Measurements from ENCODE around the gene MEF2D. TPM values are rescaled to one million over a fixed set of nuclear protein-coding genes. Genes with fewer than 3 reads are reported as not detected.

Gene MEF2D
- total RNA-seq, 1 experiment from 2014 or later: 18.7 TPM

DNA sequence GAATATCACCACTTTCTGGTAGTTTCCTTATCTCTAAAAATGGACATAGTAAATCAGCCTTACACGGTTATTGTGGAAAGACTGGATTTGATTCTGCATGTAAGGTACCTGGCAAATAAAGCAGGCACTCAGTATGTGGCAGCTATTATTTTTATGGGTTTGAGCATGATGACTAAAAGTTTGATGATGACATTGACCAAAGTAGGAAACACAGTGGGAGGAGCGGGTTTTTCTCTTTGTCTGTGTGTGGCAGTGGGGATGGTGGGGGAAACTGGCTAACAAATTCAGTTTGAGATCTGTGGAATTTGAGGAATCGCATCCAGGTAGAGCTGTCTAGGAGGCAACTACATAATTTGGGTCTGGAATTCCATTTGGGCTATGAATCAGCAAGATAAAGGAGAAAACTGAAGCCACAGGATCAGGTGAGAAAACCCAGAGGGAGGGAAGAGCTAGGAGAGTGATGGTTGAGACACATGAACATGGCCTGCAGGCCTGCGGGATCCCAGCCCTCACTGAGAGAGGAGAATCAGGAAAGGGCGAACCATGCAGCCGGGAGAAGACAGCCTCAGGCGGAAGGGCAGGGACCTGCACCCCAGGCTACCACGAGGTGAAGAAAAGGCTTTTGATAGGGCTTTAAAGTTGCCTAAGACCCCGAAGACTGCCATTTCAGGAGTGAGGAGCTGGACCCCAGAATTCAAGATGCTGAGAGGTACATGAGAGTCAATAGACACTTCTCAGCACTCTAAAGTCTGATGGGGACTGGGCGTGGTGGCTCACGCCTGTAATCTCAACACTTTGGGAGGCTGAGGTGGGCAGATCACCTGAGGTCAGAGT, 52.2 kb downstream of the MEF2D start:
- no CpG with 5 or more reads among the region's 11 CpGs for WGBS (ENCODE audit: extremely low coverage, insufficient read length, low lambda C conversion rate)
- TF ChIP-seq, protein P1, sequence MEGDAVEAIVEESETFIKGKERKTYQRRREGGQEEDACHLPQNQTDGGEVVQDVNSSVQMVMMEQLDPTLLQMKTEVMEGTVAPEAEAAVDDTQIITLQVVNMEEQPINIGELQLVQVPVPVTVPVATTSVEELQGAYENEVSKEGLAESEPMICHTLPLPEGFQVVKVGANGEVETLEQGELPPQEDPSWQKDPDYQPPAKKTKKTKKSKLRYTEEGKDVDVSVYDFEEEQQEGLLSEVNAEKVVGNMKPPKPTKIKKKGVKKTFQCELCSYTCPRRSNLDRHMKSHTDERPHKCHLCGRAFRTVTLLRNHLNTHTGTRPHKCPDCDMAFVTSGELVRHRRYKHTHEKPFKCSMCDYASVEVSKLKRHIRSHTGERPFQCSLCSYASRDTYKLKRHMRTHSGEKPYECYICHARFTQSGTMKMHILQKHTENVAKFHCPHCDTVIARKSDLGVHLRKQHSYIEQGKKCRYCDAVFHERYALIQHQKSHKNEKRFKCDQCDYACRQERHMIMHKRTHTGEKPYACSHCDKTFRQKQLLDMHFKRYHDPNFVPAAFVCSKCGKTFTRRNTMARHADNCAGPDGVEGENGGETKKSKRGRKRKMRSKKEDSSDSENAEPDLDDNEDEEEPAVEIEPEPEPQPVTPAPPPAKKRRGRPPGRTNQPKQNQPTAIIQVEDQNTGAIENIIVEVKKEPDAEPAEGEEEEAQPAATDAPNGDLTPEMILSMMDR (conservative IDR thresholded peaks at IDR 0.05): no peak
- H3K27ac Mint-ChIP-seq: no peak overlapping the region

More for the DNA sequence above, 52.2 kb downstream of the MEF2D start:
- H4K91ac ChIP-seq (ENCODE audit: insufficient read length, low read depth, low read length): no peak overlapping the region
- H3K14ac ChIP-seq (ENCODE audit: insufficient read depth, low read length): no peak overlapping the region
- Mint-ChIP-seq H3K4me3 (no peak overlapping the region), H3K9me3 (no peaks in the 10 kb centered on the region), H3K4me1 (peaks cover 12 to 13% of the 10 kb centered on the region in 2 experiments), H3K27me3 (ENCODE audit: low read depth) (peaks cover 12% of the 10 kb centered on the region), H3K36me3 (ENCODE audit: insufficient read depth in 1 of 3, low read depth in 3 of 3) (no peaks in the 10 kb centered on the region)
- no peak overlapping the region for H3K4me2 ChIP-seq (ENCODE audit: insufficient read depth, insufficient read length, low read length)
- H2BK15ac ChIP-seq (ENCODE audit: low read depth, low read length): no peak overlapping the region
- H4K5ac ChIP-seq (ENCODE audit: insufficient read length, low read depth, low read length): no peak overlapping the region
- no peak overlapping the region for H3K23ac ChIP-seq (ENCODE audit: insufficient read length, low read depth, low read length)
- H3K79me1 ChIP-seq (ENCODE audit: insufficient read depth, low read depth, low read length, poor library complexity, severe bottlenecking): no peaks in the 10 kb centered on the region
- no peak overlapping the region for H3T11ph ChIP-seq (ENCODE audit: low read length)
- H3K4me1 ChIP-seq (ENCODE audit: insufficient read depth, low read length): no peaks in the 10 kb centered on the region
- no peak overlapping the region for H2AFZ ChIP-seq (ENCODE audit: low read length)
- H2AK5ac ChIP-seq (ENCODE audit: insufficient read length, low read length): no peak overlapping the region
- H4K8ac ChIP-seq (replicated peaks; ENCODE audit: insufficient read length, low read depth, low read length): no peak overlapping the region
- no peak overlapping the region for H3K9ac ChIP-seq (ENCODE audit: extremely low read depth, insufficient read length, low read length)
- DNase-seq: no peak
- no peak overlapping the region for H2BK120ac ChIP-seq (ENCODE audit: low read depth, low read length, poor library complexity, severe bottlenecking)
- no peak overlapping the region for H2BK12ac ChIP-seq (ENCODE audit: insufficient read length, low read depth, low read length)
- H3K9me3 ChIP-seq (ENCODE audit: control insufficient read depth, low read depth, low read length): no peaks in the 10 kb centered on the region
- H2BK5ac ChIP-seq (ENCODE audit: insufficient read length, low read length): no peak overlapping the region
- no peak overlapping the region for H3K18ac ChIP-seq (ENCODE audit: insufficient read length, low read depth, low read length)
- H3K79me2 ChIP-seq (ENCODE audit: insufficient read depth, low read length): no peaks in the 10 kb centered on the region
- H3K56ac ChIP-seq (ENCODE audit: insufficient read length, low read depth, low read length): no peak overlapping the region
- no peak overlapping the region for H3K4ac ChIP-seq (ENCODE audit: low read depth, low read length)
- H4K20me1 ChIP-seq (ENCODE audit: control insufficient read depth, insufficient read depth, insufficient read length): no peaks in the 10 kb centered on the region
- no peaks in the 10 kb centered on the region for H3K23me2 ChIP-seq (ENCODE audit: insufficient read length, low read depth, low read length, poor library complexity, severe bottlenecking)
- H2BK20ac ChIP-seq (ENCODE audit: low read depth, low read length, poor library complexity, severe bottlenecking): no peak overlapping the region
- peaks cover 4% of the 10 kb centered on the region; the same call in 1 of the 2 replicates for H3K27me3 ChIP-seq (ENCODE audit: insufficient read depth, low read length)
- H3K27ac ChIP-seq (ENCODE audit: insufficient read length, low read depth, low read length): no peak overlapping the region
